ENCODE data around the gene MYH10.

Gene MYH10

DNA sequence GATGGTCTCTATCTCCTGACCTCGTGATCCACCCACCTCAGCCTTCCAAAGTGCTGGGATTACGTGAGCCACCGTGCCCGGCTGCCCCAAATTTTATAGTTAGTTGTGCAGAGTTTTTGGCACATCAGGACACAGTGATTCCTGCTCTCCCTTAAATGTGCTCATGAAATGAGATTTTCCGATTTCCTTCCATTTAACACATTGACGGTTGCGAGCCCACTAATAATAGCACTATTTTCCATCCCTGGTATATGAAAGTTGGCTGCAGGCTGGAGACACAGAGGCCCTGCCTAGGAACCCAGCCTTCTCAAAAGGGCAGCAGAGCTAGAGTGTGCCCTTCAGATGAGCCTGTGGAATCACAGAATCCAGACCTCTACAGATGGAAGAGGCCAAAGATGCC is 17.4 kb upstream of the MYH10 start:
- DNase-seq, result no peak

DNA sequence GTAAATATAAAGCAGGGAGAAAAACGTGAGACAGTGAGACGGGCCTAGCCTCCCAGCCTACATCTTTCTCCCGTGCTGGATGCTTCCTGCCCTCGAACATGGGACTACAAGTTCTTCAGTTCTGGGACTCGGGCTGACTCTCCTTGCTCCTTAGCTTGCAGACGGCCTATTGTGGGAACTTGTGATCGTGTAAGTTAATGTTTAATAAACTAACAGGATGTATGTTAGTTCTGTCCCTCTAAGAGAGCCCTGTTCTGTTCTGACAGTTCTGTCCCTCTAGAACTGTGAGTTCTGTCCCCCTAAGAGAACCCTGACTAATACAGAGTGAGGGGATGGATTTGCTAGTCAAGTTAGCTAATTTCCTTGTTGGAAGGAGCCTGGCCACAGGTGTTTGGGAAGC is 16.7 kb upstream of the MYH10 start:
- no peak for DNase-seq

DNA sequence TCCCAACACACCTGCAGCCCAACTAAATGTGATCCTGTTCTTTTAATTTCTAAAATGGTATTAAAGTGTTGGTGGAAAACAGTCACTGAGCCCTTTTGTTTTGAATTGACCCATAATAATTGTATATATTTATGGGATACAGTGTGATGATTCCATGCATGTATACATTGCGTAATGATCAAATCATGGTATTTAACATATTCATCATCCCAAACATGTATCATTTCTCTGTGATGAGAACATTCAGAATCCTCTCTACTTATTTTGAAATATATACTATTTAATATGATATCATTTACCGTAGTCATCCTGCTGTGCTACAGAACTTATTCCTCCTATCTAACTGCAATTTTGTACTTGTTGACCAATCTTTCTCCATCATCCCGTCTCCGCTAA is 14.0 kb upstream of the MYH10 start:
- no peak for DNase-seq

DNA sequence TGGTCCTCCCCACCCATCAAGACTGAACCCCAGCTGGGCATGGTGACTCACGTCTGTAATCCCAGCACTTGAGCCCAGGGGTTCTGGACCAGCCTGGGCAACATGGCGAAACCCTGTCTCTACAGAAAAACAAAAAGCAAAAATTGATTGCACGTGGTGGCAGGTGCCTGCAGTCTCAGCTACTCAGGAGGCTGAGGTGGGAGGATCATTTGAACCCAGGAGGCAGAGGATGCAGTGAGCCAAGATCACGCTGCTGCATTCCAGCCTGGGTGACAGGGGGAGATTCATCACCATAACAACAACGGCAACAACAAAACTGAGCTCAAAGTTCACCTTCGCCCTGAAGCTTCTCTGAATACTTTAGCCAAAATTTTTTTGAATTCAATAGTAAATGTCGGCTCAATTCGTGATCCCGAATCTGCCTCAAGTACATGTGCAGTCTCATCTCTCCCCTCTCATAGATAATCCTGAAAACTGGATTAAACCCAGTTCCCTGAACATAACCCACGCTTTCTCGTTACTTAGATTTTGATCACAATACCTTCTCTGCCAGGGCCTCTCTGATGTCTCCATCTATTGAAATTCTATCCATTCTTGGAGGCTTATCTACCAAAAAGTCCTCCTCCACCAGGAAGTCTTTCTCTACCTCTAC is 13.5 kb upstream of the MYH10 start:
- DNase-seq, result no peak

DNA sequence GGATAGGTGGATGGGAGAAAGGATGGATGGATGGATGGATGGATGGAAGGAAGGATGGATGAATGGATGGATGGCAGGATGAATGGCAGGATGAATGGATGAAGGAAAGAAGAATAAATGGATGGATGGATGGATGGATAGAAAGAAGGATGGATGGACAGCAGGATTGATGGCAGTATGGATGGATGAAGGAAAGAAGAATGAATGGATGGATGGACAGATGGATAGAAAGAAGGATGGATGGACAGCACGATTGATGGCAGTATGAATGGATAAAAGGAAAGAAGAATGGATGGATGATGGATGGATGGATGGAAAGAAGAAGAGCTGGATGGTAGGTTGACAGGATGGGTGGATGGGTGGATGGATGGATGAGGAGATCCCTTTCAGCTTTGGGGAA is 9.2 kb upstream of the MYH10 start:
- DNase-seq, result no peak

DNA sequence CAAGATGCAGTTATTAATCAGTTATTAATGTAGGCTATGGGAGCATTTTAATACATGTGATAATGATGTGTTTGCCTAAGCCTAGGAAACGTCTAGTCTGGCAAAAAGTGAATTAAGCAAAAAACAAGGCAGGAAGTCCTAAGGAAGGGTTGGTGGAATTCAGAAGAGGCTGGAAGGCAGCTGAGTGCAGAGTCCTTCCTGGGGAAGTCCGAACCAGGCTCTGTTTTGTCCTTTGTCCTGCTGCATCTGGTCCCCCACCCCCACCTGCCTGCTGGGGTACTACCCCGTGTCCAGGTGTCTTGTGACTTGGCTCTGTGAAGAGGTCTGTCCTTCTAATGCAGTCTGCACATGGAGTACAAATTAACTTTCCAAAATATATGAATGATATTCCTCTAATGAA is 1.5 kb upstream of the MYH10 start:
- DNase-seq, result no peak

DNA sequence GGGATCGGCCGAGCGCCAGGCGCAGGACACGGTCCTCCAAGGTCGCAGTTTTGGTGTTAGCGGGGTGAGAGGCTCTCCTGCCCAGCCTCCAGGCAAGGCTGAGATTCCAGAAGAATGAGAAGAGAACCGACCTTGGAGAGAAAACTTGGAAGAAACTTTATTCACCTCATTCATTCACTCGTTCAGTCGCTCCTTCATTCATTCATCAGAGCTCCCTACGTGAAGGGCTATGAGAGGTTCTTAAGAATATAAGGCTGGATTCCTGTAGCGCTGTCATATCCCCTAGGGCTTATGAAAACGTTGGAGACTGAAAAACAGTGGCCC is 991 bp upstream of the MYH10 start:
- DNase-seq, result no peak

DNA sequence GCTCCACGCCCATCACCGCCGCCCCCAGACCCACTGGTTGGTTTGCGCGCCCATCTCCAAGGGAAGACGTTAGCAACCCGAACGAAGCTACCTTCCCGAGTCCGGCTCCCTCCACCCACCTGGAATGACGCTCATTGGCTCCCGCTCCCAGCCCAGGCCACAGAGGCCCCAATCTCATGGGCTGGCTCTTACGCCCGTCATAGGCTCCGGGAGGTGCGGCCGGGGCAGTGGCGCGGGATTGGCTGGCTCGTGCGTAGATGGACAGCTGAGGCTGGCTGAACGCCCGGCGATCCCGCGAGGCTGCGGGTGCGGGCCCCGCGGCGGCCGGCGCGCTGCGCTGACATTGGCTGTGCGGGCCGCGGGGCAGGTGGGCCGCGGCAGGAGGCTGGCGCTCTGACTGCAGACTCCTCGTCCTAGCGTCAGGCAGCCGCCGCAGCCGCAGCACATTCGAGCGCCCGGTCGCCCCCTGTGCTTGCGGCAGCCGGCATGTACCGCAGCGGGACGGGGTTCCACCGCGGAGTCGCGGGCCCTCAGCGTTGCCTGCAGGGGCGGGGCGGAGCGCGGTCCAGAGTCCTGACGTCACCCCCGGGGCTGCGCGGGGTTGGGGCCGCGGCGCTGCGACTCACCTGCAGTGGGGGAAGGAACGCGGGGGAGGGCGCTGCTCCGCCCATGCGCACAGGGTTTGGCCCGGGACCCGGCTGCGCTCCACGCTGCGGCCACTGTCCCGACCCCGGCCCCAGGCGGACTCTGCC is 453 bp upstream of the MYH10 start:
- no peak for DNase-seq

DNA sequence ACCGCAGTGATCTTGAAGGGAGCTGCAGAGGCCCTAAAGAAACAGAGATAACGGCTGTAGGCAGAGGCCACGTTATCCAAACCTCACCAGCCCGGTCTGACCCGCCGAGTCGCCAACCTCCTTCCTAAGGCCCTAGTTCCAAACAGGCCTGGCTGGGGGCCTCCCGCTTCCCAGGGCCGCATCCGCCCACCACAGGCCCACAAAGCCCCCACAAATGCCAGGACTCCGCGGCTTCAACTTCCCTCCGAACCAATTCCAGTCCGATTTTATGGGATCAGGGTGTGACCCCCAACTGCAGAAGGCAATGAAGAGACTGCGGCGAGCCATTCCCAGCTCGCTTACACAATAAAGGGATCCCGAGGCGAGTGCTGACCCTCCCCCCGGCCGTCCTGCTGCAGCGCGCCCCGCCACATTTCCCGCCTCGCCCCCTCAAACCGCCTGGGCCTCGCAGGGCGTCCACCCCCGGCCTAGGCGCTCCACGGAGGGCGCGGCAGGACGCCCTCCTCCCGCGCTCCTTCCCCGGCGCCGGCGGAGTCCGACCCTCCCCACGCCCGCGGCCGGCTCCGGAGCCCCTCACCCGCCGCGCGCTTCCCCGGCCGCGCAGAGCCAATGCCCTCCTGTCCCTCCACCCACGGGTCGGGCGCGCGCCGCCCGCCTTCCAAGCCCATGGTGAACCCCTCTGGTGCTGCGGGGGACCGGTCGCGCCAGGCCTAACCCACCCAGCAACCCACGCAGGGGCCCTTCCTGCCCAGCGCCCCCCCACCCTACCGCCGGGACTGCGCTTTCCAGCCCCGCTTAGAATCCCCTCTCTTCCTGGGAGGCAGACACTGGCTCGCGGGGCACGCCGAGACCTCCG is 926 bp downstream of the MYH10 start:
- no peak for DNase-seq

DNA sequence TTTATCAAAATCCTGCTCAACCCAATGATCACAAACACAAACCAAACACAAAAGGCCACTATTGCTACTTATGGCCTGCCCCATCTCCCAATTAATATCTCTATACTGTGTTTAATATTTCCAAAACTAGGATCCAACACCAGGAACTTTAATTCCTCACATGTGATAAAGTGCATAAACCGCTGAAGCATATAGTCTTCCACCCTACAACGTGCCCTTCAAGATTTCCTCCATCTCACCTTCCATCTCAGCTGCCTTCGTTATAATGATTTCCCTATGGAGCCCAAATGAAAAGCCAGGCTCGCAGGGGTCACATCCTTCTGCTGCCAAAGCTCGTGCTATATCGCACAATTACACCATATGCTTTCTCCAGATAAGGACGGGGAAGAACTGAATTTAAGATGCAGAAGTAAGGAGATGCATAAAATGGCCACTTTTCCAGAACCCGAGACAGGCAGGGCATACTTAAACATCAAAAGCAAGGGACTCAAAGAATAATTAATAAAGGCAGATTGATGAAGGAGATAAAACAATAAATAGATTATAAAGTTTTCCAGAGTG is 1.8 kb downstream of the MYH10 start:
- no peak for DNase-seq

DNA sequence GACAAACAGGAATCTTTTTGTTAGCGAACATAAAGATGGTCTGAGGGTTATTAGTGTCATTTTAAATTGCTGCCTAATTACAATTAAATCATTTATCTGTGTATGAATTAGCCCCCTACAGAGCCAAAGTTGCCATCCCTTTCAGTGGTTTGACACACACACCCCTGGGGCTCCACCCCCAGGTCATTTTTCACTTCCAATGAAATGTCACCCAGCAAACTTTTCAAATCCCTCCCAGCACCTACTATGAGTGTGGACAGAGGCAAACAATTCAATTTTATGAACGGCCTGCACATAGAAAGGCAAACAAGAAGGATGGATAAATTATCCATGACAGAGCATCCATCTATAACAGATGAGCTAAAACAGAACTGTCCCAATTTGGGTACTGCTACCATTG is 2.4 kb downstream of the MYH10 start:
- DNase-seq, result no peak

DNA sequence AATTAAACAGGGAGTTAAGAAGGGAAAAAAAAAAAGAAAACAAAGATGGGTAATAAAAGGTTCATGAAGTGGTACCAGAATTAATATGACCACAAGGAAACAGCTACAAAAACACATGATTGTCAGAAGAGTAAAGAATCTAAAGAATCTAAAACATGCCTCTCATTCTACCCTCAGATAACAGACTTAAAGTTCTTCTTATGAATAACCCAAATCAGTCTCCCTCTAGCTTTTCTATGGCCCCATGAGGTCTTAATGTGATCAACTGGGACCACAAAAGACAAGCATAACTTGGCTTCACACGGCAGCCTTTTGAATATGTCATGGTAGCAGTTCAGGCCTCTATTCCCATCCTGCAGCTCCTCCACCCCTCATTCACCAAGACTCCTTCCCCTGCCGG is 6.9 kb downstream of the MYH10 start:
- DNase-seq, result no peak

DNA sequence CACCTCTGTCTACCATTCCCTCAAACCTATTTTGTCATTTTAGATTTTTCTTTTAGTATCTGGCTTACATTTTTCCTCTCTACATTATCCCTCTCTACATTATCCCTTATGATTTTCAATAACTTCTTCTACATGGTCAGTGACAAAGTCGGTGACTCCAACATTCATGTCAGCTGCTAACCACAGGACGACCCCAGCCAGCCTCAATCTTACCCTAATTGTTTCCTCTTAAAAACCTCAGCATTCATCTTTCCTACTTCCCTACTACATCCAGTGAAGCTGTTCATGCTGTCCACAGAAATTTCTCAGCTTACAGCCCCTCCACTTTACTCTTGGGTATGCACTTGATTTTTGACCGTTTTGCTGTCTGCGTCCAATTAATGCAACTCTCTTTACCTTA is 8.3 kb downstream of the MYH10 start:
- no peak for DNase-seq

DNA sequence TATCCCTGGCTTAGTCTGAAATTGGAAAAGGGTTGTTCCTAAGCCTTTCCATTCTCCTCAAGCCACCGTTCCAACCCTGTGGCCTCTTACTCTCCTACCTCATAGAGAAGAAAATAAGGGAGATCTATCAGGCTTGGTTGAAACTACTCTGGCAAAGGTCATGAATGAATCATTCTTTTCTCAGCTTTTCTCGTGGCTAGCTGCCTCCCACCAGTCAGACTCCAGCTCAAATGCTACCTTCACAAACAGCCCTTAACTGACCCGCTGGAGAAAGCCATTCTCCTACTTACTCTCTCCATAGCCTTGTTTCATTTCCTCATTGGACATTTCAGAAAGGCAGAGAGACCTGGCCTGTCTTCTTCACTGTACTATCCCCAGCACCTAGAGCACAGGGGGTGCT is 8.9 kb downstream of the MYH10 start:
- DNase-seq, result no peak

DNA sequence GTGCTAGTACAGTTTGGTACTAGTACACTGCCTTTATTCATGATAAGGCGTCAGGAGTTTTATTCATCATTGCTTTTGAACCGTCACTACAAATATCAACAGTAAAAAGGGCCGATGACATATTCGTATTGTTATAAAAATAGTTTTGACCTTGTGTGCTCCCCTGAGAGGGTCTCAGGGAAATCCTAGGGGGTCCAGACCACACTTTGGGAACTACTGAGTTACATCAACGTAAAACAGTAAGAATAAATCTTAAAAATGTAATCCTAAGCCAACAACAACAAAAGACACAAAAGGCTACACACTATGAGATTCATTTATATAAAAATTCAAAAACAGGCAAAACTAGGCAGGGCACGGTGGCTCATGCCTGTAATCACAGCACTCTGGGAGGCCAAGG is 11.2 kb downstream of the MYH10 start:
- DNase-seq, result no peak

DNA sequence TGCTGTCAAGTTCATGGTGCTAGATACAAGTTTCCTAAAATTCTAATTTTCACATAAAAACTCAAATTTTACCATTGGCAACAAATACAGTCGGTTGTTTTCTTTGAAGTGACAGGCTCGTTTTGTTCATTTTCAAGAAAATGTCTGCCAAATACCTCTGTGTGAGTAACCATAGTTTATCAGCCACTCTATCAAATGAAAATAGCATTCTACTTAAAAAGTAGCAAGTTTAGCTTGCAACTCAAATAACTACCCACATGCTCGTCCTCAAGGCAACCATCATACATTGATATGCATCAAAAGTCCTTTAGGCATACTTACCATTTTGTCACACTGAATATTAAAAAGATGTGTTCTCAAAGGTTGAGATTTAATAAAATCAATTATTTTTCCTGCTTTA is 11.7 kb downstream of the MYH10 start:
- DNase-seq, result no peak

DNA sequence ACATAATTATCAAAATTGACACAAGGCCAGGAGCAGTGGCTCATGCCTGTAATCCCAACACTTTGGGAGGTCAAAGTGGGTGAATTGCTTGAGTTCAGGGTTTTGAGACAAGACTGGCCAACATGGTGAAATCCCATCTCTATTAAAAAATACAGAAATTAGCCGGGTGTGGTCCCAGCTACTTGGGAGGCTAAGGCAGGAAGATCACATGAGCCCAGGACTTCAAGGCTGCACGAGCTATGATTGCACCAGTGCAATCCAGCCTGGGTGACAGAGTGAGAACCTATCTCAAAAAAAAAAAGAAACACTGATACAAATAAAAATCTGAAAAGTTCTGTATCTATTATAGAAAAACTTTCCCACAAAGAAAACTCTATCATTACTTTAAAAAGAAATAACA is 15.5 kb downstream of the MYH10 start:
- DNase-seq, result no peak

DNA sequence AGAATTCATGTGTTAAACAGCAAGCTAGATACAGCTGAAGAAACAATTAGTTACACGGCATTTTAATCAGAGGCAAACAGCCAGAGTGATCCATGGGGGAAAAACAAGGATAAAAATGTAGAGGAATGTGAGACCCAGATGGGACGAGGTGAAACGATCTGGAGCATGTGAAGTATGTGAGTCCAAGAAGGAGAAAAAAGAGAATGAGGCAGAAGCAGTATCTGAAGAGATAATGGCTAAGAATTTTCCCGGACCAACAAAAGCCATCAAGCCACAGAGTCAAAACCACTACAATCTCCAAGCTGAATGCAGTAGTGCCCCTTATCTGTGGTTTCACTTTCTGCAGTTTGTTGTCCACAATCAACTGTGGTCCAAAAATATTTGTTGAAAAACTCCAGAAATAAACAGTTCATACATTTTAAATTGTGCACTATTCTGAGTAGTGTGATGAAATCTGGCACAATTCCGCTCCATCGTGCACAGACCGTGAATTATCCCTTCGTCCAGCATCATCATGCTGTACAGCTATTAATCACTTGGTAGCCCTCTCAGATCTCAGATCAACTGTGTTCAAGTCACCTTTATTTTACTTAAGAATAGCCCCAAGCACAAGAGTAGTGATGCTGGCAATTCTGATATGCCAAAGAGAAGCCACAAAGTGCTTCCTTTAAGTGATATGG is 18.8 kb downstream of the MYH10 start:
- DNase-seq, result no peak

DNA sequence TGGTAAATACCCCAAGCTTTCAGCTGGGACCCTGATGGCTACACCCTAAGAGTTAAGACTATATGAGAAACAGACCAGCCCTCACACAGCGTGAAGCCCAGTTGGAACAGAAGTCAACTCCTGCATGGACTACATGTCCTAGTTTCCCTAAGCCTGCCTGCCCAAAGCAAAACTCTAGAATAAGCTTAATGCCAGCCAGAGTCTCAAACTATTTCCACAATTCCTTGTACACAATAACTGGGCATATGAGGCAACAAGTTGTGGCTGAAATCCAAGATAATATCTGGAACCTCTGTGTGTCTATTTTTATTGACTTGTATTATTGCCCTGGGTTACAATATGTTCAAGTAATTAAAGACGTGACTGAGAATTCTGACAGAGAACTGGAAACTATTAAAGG is 19.4 kb downstream of the MYH10 start:
- no peak for DNase-seq

DNA sequence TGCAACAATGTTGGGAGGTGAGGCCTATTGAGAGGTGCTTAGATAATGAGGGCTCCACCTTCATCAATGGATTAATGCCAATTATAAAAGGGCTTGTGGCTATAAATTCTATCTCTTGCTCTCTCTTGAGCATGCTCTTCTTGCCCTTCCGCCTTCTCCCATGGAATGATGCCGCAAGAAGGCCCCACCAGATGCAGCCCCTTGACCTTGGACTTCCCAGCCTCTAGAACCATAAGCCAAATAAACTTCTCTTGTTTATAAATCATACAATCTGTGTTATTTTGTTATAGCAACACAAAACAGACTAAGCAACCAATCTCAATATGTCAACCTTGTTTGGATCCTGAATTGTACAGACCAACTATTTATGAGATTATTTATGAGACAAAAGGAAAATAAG is 20.0 kb downstream of the MYH10 start:
- DNase-seq, result no peak

DNA sequence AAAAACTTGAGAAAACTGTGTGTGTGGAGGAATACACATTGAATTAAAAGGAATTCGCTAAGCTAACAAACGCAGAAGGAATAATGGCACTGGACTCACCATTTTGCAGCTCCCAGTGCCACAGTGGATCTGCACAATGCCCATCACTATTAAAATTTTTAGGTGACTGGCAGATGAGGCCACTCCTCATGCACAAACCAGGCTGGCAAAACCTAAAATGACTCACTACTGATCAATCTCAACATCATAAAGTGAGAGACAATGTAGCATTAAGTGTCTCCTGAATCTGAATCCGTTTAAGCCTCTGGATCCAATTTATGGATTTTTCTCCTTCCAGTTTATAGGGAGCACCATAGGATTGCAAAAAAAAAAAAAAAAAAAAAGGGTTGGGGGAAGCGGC is 20.6 kb downstream of the MYH10 start:
- DNase-seq, result no peak

DNA sequence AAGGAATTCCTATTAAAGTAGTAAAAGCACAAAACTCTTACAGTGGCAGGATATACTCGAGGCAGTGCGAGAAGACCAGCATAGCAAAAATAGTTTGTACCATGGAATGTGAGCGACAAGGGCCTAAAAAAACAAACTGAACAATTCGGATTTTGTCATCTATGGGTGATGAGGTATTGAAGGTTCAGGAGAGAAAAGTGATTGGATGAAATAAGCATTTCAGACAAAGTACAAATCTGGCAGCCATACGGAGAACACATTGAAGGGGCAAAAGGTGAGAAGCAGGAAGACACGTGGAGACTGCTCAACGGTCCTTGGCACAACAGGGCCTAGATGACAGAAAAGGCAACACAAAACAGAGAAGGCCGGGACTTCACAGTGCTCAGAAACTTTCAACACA is 22.5 kb downstream of the MYH10 start:
- DNase-seq, result no peak

DNA sequence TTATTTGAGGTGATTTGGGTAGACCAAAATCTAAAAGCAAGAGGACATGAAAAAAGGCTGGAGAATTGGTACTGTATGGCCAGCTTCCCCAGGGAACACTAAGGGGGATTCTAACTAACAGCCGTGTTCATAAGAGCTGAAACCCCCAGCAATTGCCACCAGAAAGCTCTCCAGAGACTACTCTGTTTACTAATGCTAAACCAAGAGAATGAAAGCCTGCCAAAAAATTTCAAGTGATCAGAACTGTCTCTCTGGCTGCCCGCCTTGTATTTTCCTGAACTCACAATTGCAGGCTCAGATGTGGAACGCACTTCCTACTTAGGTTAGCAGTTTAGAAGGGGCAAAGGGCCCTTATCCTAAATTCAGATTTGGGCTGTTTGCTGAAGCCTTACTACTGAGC is 24.1 kb downstream of the MYH10 start:
- no peak for DNase-seq
